OCI-LY1 (cell line): ENCODE data around the gene ST8SIA6.
"Not testable (repeated sequence)": the region's sequence is repeated elsewhere in the genome, so short reads cannot be mapped to it uniquely, and the experiment has no call there.

Source experiments
- H2AFZ ChIP-seq: fragments of 200-600 bp; sonication (generic), shearing (Covaris generic); 2 replicates; pipeline ENCODE4 v1.6.0; 2014; ENCODE audit warnings: antibody characterized with exemption, mild to moderate bottlenecking, low read length
- H3F3A ChIP-seq: fragments of 200-600 bp; sonication (generic), shearing (Covaris generic); 2 replicates; pipeline ENCODE4 v1.6.0; 2014; ENCODE audit warnings: mild to moderate bottlenecking, antibody characterized with exemption, low read length, moderate library complexity; ENCODE audit not compliant: insufficient read depth
- H3K27ac ChIP-seq: fragments of 200-600 bp; sonication (generic); 2 replicates; pipeline ENCODE4 v1.5.1; 2014; ENCODE audit warnings: low read length, mixed run types, mild to moderate bottlenecking, low read depth; ENCODE audit not compliant: poor library complexity, severe bottlenecking
- H3K27me3 ChIP-seq: fragments of 200-600 bp; sonication (generic); 2 replicates; pipeline ENCODE4 v1.6.0; 2014; ENCODE audit warnings: antibody characterized with exemption, mild to moderate bottlenecking, low read length, moderate library complexity; ENCODE audit not compliant: insufficient read depth
- H3K36me3 ChIP-seq: fragments of 200-600 bp; sonication (generic); 2 replicates; pipeline ENCODE4 v1.6.1; 2014; ENCODE audit warnings: mild to moderate bottlenecking, antibody characterized with exemption, low read length, moderate library complexity, mixed read lengths; ENCODE audit not compliant: insufficient read depth
- H3K4me1 ChIP-seq: fragments of 200-600 bp; sonication (generic); 2 replicates; pipeline ENCODE4 v1.5.1; 2014; ENCODE audit warnings: mild to moderate bottlenecking, low read length, moderate library complexity; ENCODE audit not compliant: insufficient read depth, severe bottlenecking
- H3K4me2 ChIP-seq: fragments of 200-600 bp; sonication (generic), shearing (Covaris generic); 2 replicates; pipeline ENCODE4 v1.6.1; 2014; ENCODE audit warnings: low read length
- H3K4me3 ChIP-seq: fragments of 200-600 bp; sonication (generic); 2 replicates; pipeline ENCODE4 v1.5.1; 2014; ENCODE audit warnings: low read length, low read depth, mild to moderate bottlenecking, mixed read lengths; ENCODE audit not compliant: poor library complexity, severe bottlenecking
- H3K79me2 ChIP-seq: fragments of 200-600 bp; shearing (Covaris generic); 2 replicates; pipeline ENCODE4 v1.6.1; 2016; ENCODE audit warnings: mixed run types, low read length, mixed read lengths; ENCODE audit not compliant: insufficient read depth
- H3K9ac ChIP-seq: fragments of 200-600 bp; sonication (generic), shearing (Covaris generic); 2 replicates; pipeline ENCODE4 v1.6.1; 2014; ENCODE audit warnings: mild to moderate bottlenecking, low read length, mixed read lengths
- H3K9me2 ChIP-seq: fragments of 200-600 bp; sonication (generic), shearing (Covaris generic); 2 replicates; pipeline ENCODE4 v1.6.1; 2014; ENCODE audit warnings: low read depth, mild to moderate bottlenecking, low read length, mixed read lengths
- H3K9me3 ChIP-seq: fragments of 200-600 bp; shearing (Covaris generic); 2 replicates; pipeline ENCODE4 v1.6.1; 2014; ENCODE audit warnings: low read length, mixed read lengths
- H4K20me1 ChIP-seq: fragments of 200-600 bp; sonication (generic), shearing (Covaris generic); 2 replicates; pipeline ENCODE4 v1.6.0; 2016; ENCODE audit warnings: mild to moderate bottlenecking, low read length; ENCODE audit not compliant: insufficient read depth
- EZH2 ChIP-seq: fragments of 200-600 bp; sonication (generic), shearing (Covaris generic); IDR thresholded peaks from 2 replicates; pipeline ENCODE4 v1.8.0; 2017; ENCODE audit warnings: borderline replicate concordance, mixed run types, mild to moderate bottlenecking, antibody characterized with exemption, low read length, moderate library complexity, mixed read lengths
- TF ChIP-seq, protein P1 (sequence below): fragments of 200-600 bp; sonication (generic), shearing (Covaris generic); IDR thresholded peaks from 2 replicates; pipeline ENCODE4 v1.5.1; 2017; ENCODE audit warnings: mild to moderate bottlenecking, antibody characterized with exemption, low read length, moderate library complexity, mixed read lengths

Gene ST8SIA6

DNA sequence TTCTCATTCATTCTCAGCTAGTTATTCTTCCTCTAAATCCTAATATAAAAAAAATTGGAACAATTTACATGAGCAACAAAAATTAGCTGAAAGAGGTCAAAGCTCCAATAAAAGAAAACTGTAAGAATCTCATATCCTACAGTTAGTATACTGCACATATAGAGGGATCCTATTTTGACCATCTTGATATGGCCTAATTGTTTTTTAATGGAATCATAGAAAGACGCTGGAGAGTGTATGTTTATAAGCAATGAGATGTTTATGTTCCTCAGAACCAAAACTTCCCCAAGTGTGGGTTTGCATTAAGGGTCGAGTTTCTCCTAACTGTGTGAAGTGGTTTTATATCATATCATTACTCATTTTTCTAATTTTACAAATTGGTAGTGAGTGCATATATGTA is 123.9 kb downstream of the ST8SIA6 start:
- Histone ChIP-seq H3K27ac (no peak overlapping the region), H3K9me2 (no peaks in the 10 kb centered on the region)

DNA sequence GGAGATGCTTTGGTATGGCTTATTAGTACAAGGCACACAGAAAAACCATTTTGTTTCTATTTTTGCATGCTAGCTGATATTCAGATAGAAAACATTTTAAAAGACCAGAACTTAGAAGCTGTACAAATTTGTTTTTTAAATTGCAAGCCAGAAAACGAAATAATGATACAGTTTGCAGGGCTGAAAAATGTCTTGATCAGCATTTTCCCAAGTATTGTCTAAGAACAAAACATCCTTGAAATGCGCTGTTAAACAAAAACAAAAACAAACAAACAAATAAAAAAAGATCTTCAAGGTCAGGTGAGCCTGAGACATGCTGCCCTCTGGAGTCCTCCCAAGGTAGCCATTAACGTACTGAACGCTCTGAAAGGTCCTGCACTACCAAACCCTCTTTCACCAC is 128.0 kb downstream of the ST8SIA6 start:
- H3K27ac ChIP-seq = no peak overlapping the region
- no peaks in the 10 kb centered on the region for H3K9me2 ChIP-seq
- H3K36me3 ChIP-seq = no peaks in the 10 kb centered on the region
- no peaks in the 10 kb centered on the region for H3K4me1 ChIP-seq
- no peaks in the 10 kb centered on the region for H3K27me3 ChIP-seq
- no peak overlapping the region for H3K4me2 ChIP-seq
- H3K9ac ChIP-seq = no peak overlapping the region
- H2AFZ ChIP-seq = no peak overlapping the region
- no peaks in the 10 kb centered on the region for H3K79me2 ChIP-seq
- H3K4me3 ChIP-seq = no peak overlapping the region
- no peaks in the 10 kb centered on the region for H3K9me3 ChIP-seq
- no peaks in the 10 kb centered on the region for H3F3A ChIP-seq
- TF ChIP-seq EZH2 = no peak
- TF ChIP-seq, protein P1, sequence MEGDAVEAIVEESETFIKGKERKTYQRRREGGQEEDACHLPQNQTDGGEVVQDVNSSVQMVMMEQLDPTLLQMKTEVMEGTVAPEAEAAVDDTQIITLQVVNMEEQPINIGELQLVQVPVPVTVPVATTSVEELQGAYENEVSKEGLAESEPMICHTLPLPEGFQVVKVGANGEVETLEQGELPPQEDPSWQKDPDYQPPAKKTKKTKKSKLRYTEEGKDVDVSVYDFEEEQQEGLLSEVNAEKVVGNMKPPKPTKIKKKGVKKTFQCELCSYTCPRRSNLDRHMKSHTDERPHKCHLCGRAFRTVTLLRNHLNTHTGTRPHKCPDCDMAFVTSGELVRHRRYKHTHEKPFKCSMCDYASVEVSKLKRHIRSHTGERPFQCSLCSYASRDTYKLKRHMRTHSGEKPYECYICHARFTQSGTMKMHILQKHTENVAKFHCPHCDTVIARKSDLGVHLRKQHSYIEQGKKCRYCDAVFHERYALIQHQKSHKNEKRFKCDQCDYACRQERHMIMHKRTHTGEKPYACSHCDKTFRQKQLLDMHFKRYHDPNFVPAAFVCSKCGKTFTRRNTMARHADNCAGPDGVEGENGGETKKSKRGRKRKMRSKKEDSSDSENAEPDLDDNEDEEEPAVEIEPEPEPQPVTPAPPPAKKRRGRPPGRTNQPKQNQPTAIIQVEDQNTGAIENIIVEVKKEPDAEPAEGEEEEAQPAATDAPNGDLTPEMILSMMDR = no peak
- H4K20me1 ChIP-seq = no peaks in the 10 kb centered on the region

More for the DNA sequence above, 123.9 kb downstream of the ST8SIA6 start:
- Histone ChIP-seq H3K27me3 (no peaks in the 10 kb centered on the region), H3K9ac (no peak overlapping the region), H3F3A (no peaks in the 10 kb centered on the region), H3K4me1 (no peaks in the 10 kb centered on the region), H3K4me3 (no peak overlapping the region), H3K79me2 (no peaks in the 10 kb centered on the region), H4K20me1 (no peaks in the 10 kb centered on the region), H2AFZ (no peak overlapping the region), H3K9me3 (no peaks in the 10 kb centered on the region), H3K4me2 (no peak overlapping the region), H3K36me3 (no peaks in the 10 kb centered on the region)
- TF ChIP-seq EZH2 = no peak
- TF ChIP-seq, protein P1 = no peak

DNA sequence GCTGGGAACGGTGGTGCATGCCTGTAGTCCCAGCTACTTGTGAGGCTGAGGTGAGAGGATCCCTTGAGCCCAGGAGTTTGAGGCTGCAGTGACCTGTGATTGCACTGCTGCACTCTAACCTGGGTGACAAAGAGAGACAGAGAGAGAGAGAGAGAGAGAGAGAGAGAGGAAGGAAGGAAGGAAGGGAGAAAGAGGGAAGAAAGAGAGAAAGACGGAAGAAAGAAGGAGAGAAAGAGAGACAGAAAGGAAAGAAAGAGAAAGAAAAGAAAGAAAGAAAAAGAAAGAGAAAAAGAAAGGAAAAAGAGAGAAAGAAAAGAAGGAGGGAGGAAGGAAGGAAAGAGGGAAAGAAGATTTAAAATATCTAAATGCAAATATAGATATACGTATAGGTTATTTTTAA is 132.4 kb downstream of the ST8SIA6 start:
- H3K9me3 ChIP-seq, H3K4me1 ChIP-seq, H3K36me3 ChIP-seq, H3K27ac ChIP-seq, H4K20me1 ChIP-seq, H3K4me2 ChIP-seq, H3K79me2 ChIP-seq, H3K9ac ChIP-seq, H3K9me2 ChIP-seq, H2AFZ ChIP-seq, H3K27me3 ChIP-seq, H3K4me3 ChIP-seq, H3F3A ChIP-seq: not testable (repeated sequence)

DNA sequence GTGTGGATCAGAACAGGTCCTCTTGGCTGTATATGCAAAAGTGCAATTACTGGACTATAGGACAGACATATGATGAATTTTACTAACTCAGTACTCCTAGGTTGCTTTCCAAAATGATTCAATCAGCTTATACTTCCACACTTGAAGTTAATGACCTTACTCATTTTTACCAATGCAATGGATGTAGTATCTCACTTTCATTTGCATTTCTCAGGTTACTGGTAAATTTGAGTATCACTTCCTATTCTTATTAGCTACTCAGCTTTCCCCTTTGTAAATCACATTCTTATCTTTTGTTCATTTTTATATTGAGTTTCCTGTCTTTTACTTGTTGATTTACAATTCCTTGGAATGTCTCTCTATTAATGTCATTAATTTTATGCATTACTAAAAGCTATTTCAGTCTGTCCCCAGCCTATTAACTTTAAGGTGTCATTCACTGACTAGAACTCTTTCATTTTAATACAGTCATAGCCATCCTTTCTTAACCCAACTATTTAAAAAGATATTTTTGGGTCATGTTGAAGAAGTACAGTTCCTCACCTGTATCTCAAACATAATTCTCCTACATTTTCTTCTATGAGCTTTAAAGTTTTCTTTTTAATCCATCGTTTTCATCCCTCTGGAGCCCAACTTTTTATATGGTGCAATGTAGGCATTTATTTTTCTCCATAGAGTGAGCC is 137.8 kb downstream of the ST8SIA6 start:
- Histone ChIP-seq H3K27me3 (0 out of 2 replicates have a peak, but pooled peaks cover 3% of the 10 kb centered on the region), H3K4me3 (no peak overlapping the region), H3K27ac (no peak overlapping the region), H4K20me1 (no peaks in the 10 kb centered on the region), H3F3A (no peaks in the 10 kb centered on the region; the same call in 1 of the 2 replicates), H3K36me3 (no peaks in the 10 kb centered on the region), H2AFZ (no peak overlapping the region), H3K9me2 (no peaks in the 10 kb centered on the region), H3K9ac (no peak overlapping the region), H3K4me2 (no peak overlapping the region), H3K9me3 (no peaks in the 10 kb centered on the region), H3K4me1 (no peaks in the 10 kb centered on the region), H3K79me2 (no peaks in the 10 kb centered on the region)
- TF ChIP-seq, protein P1 = no peak
- no peak for TF ChIP-seq EZH2
